Peyer's patch (tissue), 4 donors: Measurements from ENCODE around the gene CLTB.

ENCODE experiments used
- CTCF ChIP-seq, 6 experiments: fragments of 450-650 bp in 4 of 6; fragments of 200-600 bp in 2 of 6; sonication (generic) in 1 of 6; IDR thresholded peaks; one replicate each; pipeline ENCODE4 v1.5.1; 2017 to 2019; ENCODE audit warnings: antibody characterized with exemption in 6 of 6, mild to moderate bottlenecking in 3 of 6, moderate library complexity in 1 of 6
- POLR2A ChIP-seq, 2 donors: fragments of 450-650 bp; IDR thresholded peaks; one replicate each; pipeline ENCODE4 v1.5.1; 2017; ENCODE audit warnings: antibody characterized with exemption in 2 of 2, mild to moderate bottlenecking in 2 of 2, moderate library complexity in 2 of 2

DNA sequence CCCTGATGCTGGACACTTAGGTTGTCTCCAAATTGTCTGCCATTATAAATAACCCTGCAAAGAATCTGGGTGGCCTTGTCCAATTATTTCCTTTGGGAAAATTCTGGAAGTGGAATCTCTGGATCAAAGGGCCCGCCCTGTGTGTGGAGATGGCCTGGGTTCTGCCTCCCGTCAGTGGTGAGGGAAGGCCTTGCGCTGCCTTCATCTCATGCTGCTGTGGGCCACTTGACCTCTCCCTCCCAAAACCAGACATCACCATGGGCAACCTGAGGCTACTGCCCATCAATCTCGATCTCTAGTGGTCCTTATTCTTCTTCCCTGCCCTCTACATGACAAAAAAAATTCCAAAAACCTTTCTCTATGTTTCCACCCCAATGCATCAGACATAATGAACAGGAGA lies 6.6 kb downstream of the CLTB start:
- TF ChIP-seq CTCF (IDR thresholded peaks at IDR 0.05) = no peak
- TF ChIP-seq POLR2A (IDR thresholded peaks at IDR 0.05) = no peak
